H1 (cell line): ENCODE results near the gene MLH3. TPM values are rescaled to one million over a fixed set of nuclear protein-coding genes. Genes with fewer than 3 reads are reported as not detected.

ENCODE experiments used
- CTCF ChIA-PET: fragments of 300-600 bp; sonication (Branson Sonifier 250); formaldehyde crosslinking; loops from one replicate; lab custom pipeline; 2021; ENCODE audit not compliant: partially characterized antibody; lab: Charles Lee
- POLR2A ChIA-PET: fragments of 300-600 bp; sonication (Branson Sonifier 250); formaldehyde crosslinking; loops from one replicate; lab custom pipeline; 2021; ENCODE audit warnings: inconsistent platforms; ENCODE audit not compliant: partially characterized antibody; lab: Charles Lee
- DNase-seq, 2 experiments: peaks; one replicate each; pipeline versions ENCODE4 v3.0.0 to v3.0.0-alpha.2; 2010 to 2022; ENCODE audit warnings: low spot score in 2 of 2, low read depth in 1 of 2, mixed read lengths in 1 of 2
- FAIRE-seq: peaks from 2 replicates; lab custom pipeline; 2011; peaks lifted over from hg19 to GRCh38; lab: Jason Lieb, UNC
- H2AFZ ChIP-seq: 2 replicates; pipeline ENCODE4 v1.8.1; 2012; ENCODE audit warnings: low read length, inconsistent platforms
- H2AK5ac ChIP-seq: 2 replicates; pipeline ENCODE4 v1.6.1; 2013; ENCODE audit warnings: low read depth, low read length
- H2BK120ac ChIP-seq: replicated peaks from 2 replicates; pipeline ENCODE3; 2013; ENCODE audit warnings: low read depth, low read length, inconsistent platforms
- H2BK12ac ChIP-seq: 2 replicates; pipeline ENCODE4 v1.6.1; 2013; ENCODE audit warnings: low read depth, low read length
- H2BK15ac ChIP-seq: 2 replicates; pipeline ENCODE4 v1.6.1; 2013; ENCODE audit warnings: low read length
- H2BK20ac ChIP-seq: 2 replicates; pipeline ENCODE4 v1.6.1; 2013; ENCODE audit warnings: low read length
- H2BK5ac ChIP-seq: 2 replicates; pipeline ENCODE4 v1.6.1; 2013; ENCODE audit warnings: low read depth, low read length
- H3K14ac ChIP-seq: 2 replicates; pipeline ENCODE4 v1.6.1; 2013; ENCODE audit warnings: inconsistent platforms; ENCODE audit not compliant: insufficient read length
- H3K18ac ChIP-seq: 2 replicates; pipeline ENCODE4 v1.6.1; 2013; ENCODE audit warnings: low read length; ENCODE audit errors: extremely low read depth
- H3K23ac ChIP-seq: 2 replicates; pipeline ENCODE4 v1.6.1; 2013; ENCODE audit warnings: inconsistent platforms; ENCODE audit not compliant: insufficient read length
- H3K23me2 ChIP-seq: 2 replicates; pipeline ENCODE4 v1.6.1; 2013; ENCODE audit warnings: low read depth, low read length
- H3K27ac ChIP-seq: 2 replicates; pipeline ENCODE4 v1.6.1; 2011; ENCODE audit warnings: low read depth, low read length, inconsistent platforms
- H3K27me3 ChIP-seq, 4 experiments: replicated peaks in 1 of 4; 1 replicate in 1 of 4; 2 replicates in 3 of 4; pipeline versions ENCODE4 v1.6.1 to v1.8.1; 2011 to 2013; ENCODE audit warnings: low read length in 3 of 4, mild to moderate bottlenecking in 3 of 4, inconsistent platforms in 2 of 4, mixed read lengths in 2 of 4, moderate library complexity in 1 of 4; ENCODE audit not compliant: control insufficient read depth in 3 of 4, insufficient read depth in 3 of 4; ENCODE audit errors: extremely low read depth in 1 of 4
- H3K36me3 ChIP-seq, 4 experiments: 2 replicates each; pipeline versions ENCODE4 v1.6.1 to v1.8.1; 2011 to 2013; ENCODE audit warnings: mild to moderate bottlenecking in 4 of 4, low read length in 3 of 4, moderate library complexity in 2 of 4, control low read depth in 1 of 4, inconsistent platforms in 1 of 4; ENCODE audit not compliant: insufficient read depth in 4 of 4, control insufficient read depth in 2 of 4
- H3K4ac ChIP-seq: replicated peaks from 2 replicates; pipeline ENCODE3; 2013; ENCODE audit warnings: low read length, low read depth, mixed read lengths, inconsistent platforms; ENCODE audit not compliant: insufficient read length
- H3K4me1 ChIP-seq, 4 experiments: replicated peaks in 1 of 4; 1 replicate in 1 of 4; 2 replicates in 3 of 4; pipeline versions ENCODE4 v1.6.1 to v1.8.1; 2011 to 2013; ENCODE audit warnings: low read length in 3 of 4, inconsistent platforms in 2 of 4, mixed read lengths in 1 of 4; ENCODE audit not compliant: insufficient read depth in 4 of 4, control insufficient read depth in 3 of 4
- H3K4me2 ChIP-seq, 2 experiments: 2 replicates each; pipeline versions ENCODE4 v1.6.1 to v1.8.1; 2011 to 2013; ENCODE audit warnings: low read depth in 2 of 2, low read length in 2 of 2, control low read depth in 1 of 2, inconsistent platforms in 1 of 2, mild to moderate bottlenecking in 1 of 2; ENCODE audit not compliant: insufficient read depth in 1 of 2
- H3K4me3 ChIP-seq, 4 experiments: fragments of 200-600, 300-600 bp in 1 of 4; sonication (generic), shearing (Covaris generic), sonication (Bioruptor Twin) in 1 of 4; 2 replicates each; pipeline versions ENCODE4 v1.5.1 to v1.8.1; 2011 to 2016; ENCODE audit warnings: low read length in 4 of 4, low read depth in 3 of 4, control low read depth in 2 of 4, inconsistent platforms in 2 of 4, mild to moderate bottlenecking in 2 of 4, mixed read lengths in 1 of 4, moderate library complexity in 1 of 4; ENCODE audit not compliant: insufficient read depth in 2 of 4; ENCODE audit errors: extremely low read depth in 1 of 4
- H3K56ac ChIP-seq: replicated peaks from 2 replicates; pipeline ENCODE3; 2013; ENCODE audit warnings: low read depth, mild to moderate bottlenecking, mixed read lengths, low read length, inconsistent platforms; ENCODE audit not compliant: insufficient read length
- H3K79me1 ChIP-seq: 2 replicates; pipeline ENCODE4 v1.6.1; 2013; ENCODE audit warnings: low read depth, low read length, control low read depth
- H3K79me2 ChIP-seq, 2 experiments: 2 replicates each; pipeline versions ENCODE4 v1.6.1 to v1.8.1; 2012 to 2013; ENCODE audit warnings: low read length in 2 of 2, mild to moderate bottlenecking in 2 of 2, inconsistent platforms in 1 of 2; ENCODE audit not compliant: insufficient read depth in 2 of 2, control insufficient read depth in 1 of 2
- H3K9ac ChIP-seq, 4 experiments: replicated peaks in 1 of 4; 1 replicate in 1 of 4; 2 replicates in 3 of 4; pipeline versions ENCODE4 v1.6.1 to v1.8.1; 2011 to 2013; ENCODE audit warnings: low read depth in 3 of 4, low read length in 3 of 4, control low read depth in 2 of 4, mild to moderate bottlenecking in 2 of 4, moderate library complexity in 2 of 4, inconsistent platforms in 1 of 4; ENCODE audit errors: extremely low read depth in 1 of 4
- H3K9me3 ChIP-seq, 2 experiments: 2 replicates each; pipeline versions ENCODE4 v1.6.1 to v1.8.1; 2012 to 2013; ENCODE audit warnings: mild to moderate bottlenecking in 2 of 2, moderate library complexity in 2 of 2, control low read depth in 1 of 2, inconsistent platforms in 1 of 2, low read depth in 1 of 2, low read length in 1 of 2, mixed read lengths in 1 of 2; ENCODE audit not compliant: insufficient read depth in 2 of 2
- H4K20me1 ChIP-seq, 2 experiments: replicated peaks in 1 of 2; 2 replicates each; pipeline versions ENCODE3 to v1.8.1; 2011 to 2013; ENCODE audit warnings: inconsistent platforms in 2 of 2, low read length in 2 of 2, mild to moderate bottlenecking in 1 of 2; ENCODE audit not compliant: insufficient read depth in 2 of 2, control insufficient read depth in 1 of 2
- H4K5ac ChIP-seq: 2 replicates; pipeline ENCODE4 v1.6.1; 2013; ENCODE audit warnings: low read length, low read depth, mixed read lengths, inconsistent platforms; ENCODE audit not compliant: insufficient read length
- H4K8ac ChIP-seq: 2 replicates; pipeline ENCODE4 v1.8.0; 2013; ENCODE audit warnings: mild to moderate bottlenecking, moderate library complexity, low read length, inconsistent platforms; ENCODE audit not compliant: insufficient read depth; ENCODE audit errors: extremely low read depth
- H4K91ac ChIP-seq: replicated peaks from 2 replicates; pipeline ENCODE3; 2013; ENCODE audit warnings: low read length, mixed read lengths, inconsistent platforms; ENCODE audit not compliant: insufficient read length
- CBX8 ChIP-seq: fragments of 300-800, 300-1000 bp; sonication (generic); IDR thresholded peaks from 2 replicates; pipeline ENCODE4 v1.7.1; 2016; ENCODE audit warnings: low read depth, low read length, borderline replicate concordance
- RBBP5 ChIP-seq: IDR thresholded peaks from 2 replicates; pipeline ENCODE4 v1.7.1; 2012; ENCODE audit warnings: low read depth, mild to moderate bottlenecking, inconsistent platforms, low read length, moderate library complexity, borderline replicate concordance
- SIRT6 ChIP-seq: IDR thresholded peaks from one replicate; pipeline ENCODE4 v1.7.1; 2012; ENCODE audit warnings: low read length, inconsistent platforms
- WGBS, 2 experiments: shearing (Covaris generic) in 1 of 2; methylation state at CpG; one replicate each; pipeline versions ENCODE4 v1.1.6 to v1.1.7; 2013 to 2015; ENCODE audit warnings: low lambda C conversion rate in 2 of 2, mixed read lengths in 2 of 2, inconsistent platforms in 1 of 2, low coverage in 1 of 2, missing lambda C conversion rate in 1 of 2; ENCODE audit not compliant: insufficient replicate concordance in 2 of 2, insufficient coverage in 1 of 2, insufficient read length in 1 of 2; ENCODE audit errors: extremely low coverage in 1 of 2, missing lambda C conversion rate in 1 of 2; 5-methylcytosine and 5-hydroxymethylcytosine counted together
- polyA plus RNA-seq, 7 experiments: library from polyadenylated mRNA; depleted of rRNA in 3 of 7; stranded (reverse) in 5 of 7; unstranded in 2 of 7; fragments of >200 nt in 5 of 7; fragments of 200-250 nt in 2 of 7; gene quantifications; 1 replicate in 5 of 7; 2 replicates in 1 of 7; 4 replicates in 1 of 7; pipeline versions ENCODE4 v1.2.1 to v1.2.3, GENCODE V29; 2011 to 2013; ENCODE audit warnings: missing spikeins in 2 of 7, mixed read lengths in 2 of 7
- total RNA-seq: library from RNA; stranded (reverse); fragmentation: NEBNext Ultra II Directional; extraction: Animal tissue kit (Norgen Biotek cat#: 25700); gene quantifications from 2 replicates; pipeline ENCODE4 v1.2.1, GENCODE V29; 2021

The MLH3 gene
- total and polyA plus RNA-seq, 2 of the 8 experiments (the other 6 are each of a cell fraction or from before 2014, with no cell fraction given), result 9.3 to 20.1 TPM

DNA sequence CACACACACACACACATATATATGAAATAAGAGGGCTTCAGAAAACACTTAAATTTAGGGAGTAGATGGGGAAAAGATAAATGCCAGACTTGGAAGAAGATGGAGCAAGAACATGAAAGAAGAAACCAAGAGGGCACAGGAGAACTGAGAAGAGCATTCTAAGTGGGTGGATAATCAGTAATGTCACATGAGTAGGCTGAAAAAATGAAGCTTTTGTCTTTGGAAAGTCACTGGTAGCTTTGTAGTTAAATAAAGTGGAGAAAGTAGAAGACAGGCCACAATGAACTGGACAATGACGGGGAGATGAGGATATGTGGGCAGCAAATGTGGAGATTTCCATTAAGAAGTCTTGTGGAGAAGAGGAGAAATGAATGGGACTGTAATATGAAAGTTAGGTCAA, 15.9 kb upstream of the MLH3 start:
- Histone ChIP-seq H2BK20ac (no peak overlapping the region), H2AFZ (no peak overlapping the region), H3K4me3 (no peak overlapping the region), H3K27me3 (no peaks in the 10 kb centered on the region), H3K79me1 (peaks cover 7% of the 10 kb centered on the region), H4K91ac (no peak overlapping the region), H3K4me1 (peaks cover 0 to 3% (median under 1%) of the 10 kb centered on the region in 4 experiments; a peak in 2 of 7 replicates), H2BK5ac (no peak overlapping the region), H3K9me3 (no peaks in the 10 kb centered on the region), H3K23ac (no peak overlapping the region), H4K5ac (no peak overlapping the region), H3K36me3 (no peaks in the 10 kb centered on the region), H3K79me2 (peaks cover 0 to 19% of the 10 kb centered on the region in 2 experiments; a peak in 2 of 4 replicates), H3K4ac (no peak overlapping the region), H3K23me2 (peaks cover 14% of the 10 kb centered on the region), H2BK120ac (no peak overlapping the region), H2BK12ac (no peak overlapping the region), H2BK15ac (no peak overlapping the region), H3K14ac (no peak overlapping the region), H2AK5ac (no peak overlapping the region), H3K27ac (no peak overlapping the region), H4K20me1 (no peaks in the 10 kb centered on the region), H3K4me2 (peak overlapping the region in 1 of 2 experiments; percentile 6; a peak in 2 of 4 replicates), H3K9ac (no peak overlapping the region), H3K56ac (no peak overlapping the region), H3K18ac (no peak overlapping the region), H4K8ac (no peak overlapping the region)
- CTCF ChIA-PET, result interaction anchor here (0.9 to 5.6 kb wide), 5 partner anchors 11 to 122 kb away, joined by 3 to 39 read pairs (median 3); no protein-coding TSS in a partner anchor
- WGBS, 2 experiments, result 83% methylated on average over 1 of the region's 1 CpG; no CpG with 5 or more reads in 1 of the 2 experiments
- no peak for FAIRE-seq
- TF ChIP-seq CBX8, result no peak
- TF ChIP-seq SIRT6, result no peak
- no peak for TF ChIP-seq RBBP5
- DNase-seq, result no peak
- POLR2A ChIA-PET, result interaction anchor here (1.0 to 3.9 kb wide), 3 partner anchors 11 to 29 kb away, joined by 3 to 15 read pairs (median 4); partner anchors contain the start of gene MLH3
